Liver (tissue), 9 donors: ENCODE data around the gene TRIM42. TPM values are rescaled to one million over a fixed set of nuclear protein-coding genes. Genes with fewer than 3 reads are reported as not detected.

Experiments used
- DNase-seq: peaks from one replicate; pipeline ENCODE4 v3.0.0-alpha.2; 2017; ENCODE audit warnings: low spot score
- H3K27ac ChIP-seq, 2 donors: one replicate each; pipeline ENCODE4 v1.7.0; 2013; ENCODE audit warnings: inconsistent platforms in 2 of 2, low read length in 2 of 2, control low read depth in 1 of 2, low read depth in 1 of 2, mild to moderate bottlenecking in 1 of 2
- H3K27me3 ChIP-seq, 4 donors: one replicate each; pipeline versions ENCODE4 v1.6.1 to v1.7.0; 2013; ENCODE audit warnings: low read length in 3 of 4, inconsistent platforms in 1 of 4, mild to moderate bottlenecking in 1 of 4, moderate library complexity in 1 of 4; ENCODE audit not compliant: control insufficient read depth in 4 of 4, insufficient read depth in 4 of 4
- H3K36me3 ChIP-seq, 4 donors: one replicate each; pipeline versions ENCODE4 v1.6.1 to v1.7.0; 2013; ENCODE audit warnings: low read length in 3 of 4, mild to moderate bottlenecking in 3 of 4, low read depth in 1 of 4, moderate library complexity in 1 of 4; ENCODE audit not compliant: control insufficient read depth in 4 of 4, insufficient read depth in 3 of 4
- H3K4me1 ChIP-seq, 4 donors: one replicate each; pipeline versions ENCODE4 v1.6.1 to v1.7.0; 2013; ENCODE audit warnings: low read length in 3 of 4, mild to moderate bottlenecking in 3 of 4, moderate library complexity in 1 of 4; ENCODE audit not compliant: control insufficient read depth in 4 of 4, insufficient read depth in 4 of 4
- H3K4me3 ChIP-seq, 3 donors: one replicate each; pipeline versions ENCODE4 v1.6.1 to v1.7.0; 2013; ENCODE audit warnings: low read length in 3 of 3, control low read depth in 1 of 3, low read depth in 1 of 3, mild to moderate bottlenecking in 1 of 3
- H3K9ac ChIP-seq, 2 donors: one replicate each; pipeline ENCODE4 v1.7.0; 2013; ENCODE audit warnings: low read length in 2 of 2, mild to moderate bottlenecking in 2 of 2, moderate library complexity in 2 of 2, control low read depth in 1 of 2, low read depth in 1 of 2
- H3K9me3 ChIP-seq, 4 donors: one replicate each; pipeline versions ENCODE4 v1.6.1 to v1.7.0; 2013; ENCODE audit warnings: low read length in 3 of 4; ENCODE audit not compliant: control insufficient read depth in 4 of 4
- EGR1 ChIP-seq, 2 donors: IDR thresholded peaks; 2 replicates each; pipeline ENCODE4 v1.6.1; 2016 to 2018; ENCODE audit warnings: antibody characterized with exemption in 2 of 2, low read depth in 2 of 2
- FOXA1 ChIP-seq: IDR thresholded peaks from 2 replicates; pipeline ENCODE4 v1.6.1; 2016; ENCODE audit warnings: antibody characterized with exemption
- HNF4A ChIP-seq, 2 donors: conservative IDR thresholded peaks; 2 replicates each; pipeline ENCODE4 v1.6.1; 2016; ENCODE audit warnings: antibody characterized with exemption in 2 of 2, mild to moderate bottlenecking in 2 of 2
- HNF4G ChIP-seq: IDR thresholded peaks from 2 replicates; pipeline ENCODE4 v1.6.1; 2016; ENCODE audit warnings: antibody characterized with exemption
- NR2F2 ChIP-seq: IDR thresholded peaks from 2 replicates; pipeline ENCODE4 v1.6.1; 2016; ENCODE audit warnings: antibody characterized with exemption
- RAD21 ChIP-seq, 2 donors: IDR thresholded peaks; 2 replicates each; pipeline ENCODE4 v1.6.1; 2016; ENCODE audit warnings: antibody characterized with exemption in 2 of 2, mild to moderate bottlenecking in 2 of 2
- REST ChIP-seq: IDR thresholded peaks from 2 replicates; pipeline ENCODE4 v1.6.1; 2016; ENCODE audit warnings: antibody characterized with exemption, mild to moderate bottlenecking
- RXRA ChIP-seq, 2 donors: IDR thresholded peaks; 2 replicates each; pipeline ENCODE4 v1.6.1; 2017 to 2018; ENCODE audit warnings: antibody characterized with exemption in 2 of 2, mild to moderate bottlenecking in 1 of 2
- SP1 ChIP-seq: IDR thresholded peaks from 2 replicates; pipeline ENCODE4 v1.6.1; 2018; ENCODE audit warnings: antibody characterized with exemption, mild to moderate bottlenecking
- TAF1 ChIP-seq: conservative IDR thresholded peaks from 2 replicates; pipeline ENCODE4 v1.6.1; 2016; ENCODE audit warnings: antibody characterized with exemption, mild to moderate bottlenecking
- YY1 ChIP-seq: IDR thresholded peaks from 2 replicates; pipeline ENCODE4 v1.6.1; 2016; ENCODE audit warnings: antibody characterized with exemption, mild to moderate bottlenecking
- WGBS: extraction: QIAGEN DNeasy Blood & Tissue Kit; methylation state at CpG from one replicate; pipeline ENCODE4 v1.1.7; 2013; 5-methylcytosine and 5-hydroxymethylcytosine counted together
- polyA plus RNA-seq, 2 donors: library from polyadenylated mRNA; stranded (reverse) in 1 of 2; unstranded in 1 of 2; fragments of 200-250 nt in 1 of 2; fragments of >200 nt in 1 of 2; fragmentation: Nextera tagmentation in 1 of 2; extraction: Ambion mirVana in 1 of 2; gene quantifications; one replicate each; pipeline versions ENCODE4 v1.2.1 to v1.2.3, GENCODE V29; 2013 to 2015
- total RNA-seq, 2 donors: library from RNA; depleted of rRNA; stranded (reverse); fragments of >200 nt; gene quantifications; one replicate each; pipeline ENCODE4 v1.2.3, GENCODE V29; 2014
- TF ChIP-seq, protein P1 (sequence below): IDR thresholded peaks from 2 replicates; pipeline ENCODE4 v1.6.1; 2016; ENCODE audit warnings: antibody characterized with exemption
- TF ChIP-seq, protein P2 (sequence below): IDR thresholded peaks from 2 replicates; pipeline ENCODE4 v1.6.1; 2016; ENCODE audit warnings: antibody characterized with exemption
- TF ChIP-seq, protein P3 (sequence below): fragments of 150-350 bp; IDR thresholded peaks from 2 replicates; pipeline ENCODE4 v1.5.1; 2017; ENCODE audit warnings: improper control_type of control experiment, low read depth, low read length; ENCODE audit not compliant: missing input control
- donor health status: healthy.
- donor health status: healthy.
- donor health status: healthy.
- donor health status: healthy.
- donor health status: healthy.

TRIM42 gene
- total and polyA plus RNA-seq, 4 donors = not detected

GRCh38 chr3:140712301-140712700 is 34.4 kb downstream of the TRIM42 start:
- no peak overlapping the region for H3K4me3 ChIP-seq
- H3K36me3 ChIP-seq = no peaks in the 10 kb centered on the region
- TF ChIP-seq NR2F2 = no peak
- TF ChIP-seq, protein P1, sequence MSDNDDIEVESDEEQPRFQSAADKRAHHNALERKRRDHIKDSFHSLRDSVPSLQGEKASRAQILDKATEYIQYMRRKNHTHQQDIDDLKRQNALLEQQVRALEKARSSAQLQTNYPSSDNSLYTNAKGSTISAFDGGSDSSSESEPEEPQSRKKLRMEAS = no peak
- H3K9me3 ChIP-seq = no peaks in the 10 kb centered on the region
- no peak for DNase-seq
- no peak overlapping the region for H3K9ac ChIP-seq
- H3K27ac ChIP-seq = no peak overlapping the region
- H3K27me3 ChIP-seq = no peaks in the 10 kb centered on the region
- WGBS = 87% methylated on average over 3 of the region's 3 CpGs
- H3K4me1 ChIP-seq = peaks cover 0 to 11% (median 7%) of the 10 kb centered on the region in 4 donors

GRCh38 chr3:140715035-140715434 is 37.2 kb downstream of the TRIM42 start:
- no peak for DNase-seq
- TF ChIP-seq HNF4A (conservative IDR thresholded peaks at IDR 0.05) (no peak), SP1 (no peak), FOXA1 (no peak), RAD21 (IDR thresholded peaks at IDR 0.05) (no peak), HNF4G (no peak), REST (no peak), EGR1 (IDR thresholded peaks at IDR 0.05; ENCODE audit: low read depth in 2 of 2) (no peak), RXRA (IDR thresholded peaks at IDR 0.05) (no peak), YY1 (no peak), TAF1 (no peak)
- TF ChIP-seq, protein P2, sequence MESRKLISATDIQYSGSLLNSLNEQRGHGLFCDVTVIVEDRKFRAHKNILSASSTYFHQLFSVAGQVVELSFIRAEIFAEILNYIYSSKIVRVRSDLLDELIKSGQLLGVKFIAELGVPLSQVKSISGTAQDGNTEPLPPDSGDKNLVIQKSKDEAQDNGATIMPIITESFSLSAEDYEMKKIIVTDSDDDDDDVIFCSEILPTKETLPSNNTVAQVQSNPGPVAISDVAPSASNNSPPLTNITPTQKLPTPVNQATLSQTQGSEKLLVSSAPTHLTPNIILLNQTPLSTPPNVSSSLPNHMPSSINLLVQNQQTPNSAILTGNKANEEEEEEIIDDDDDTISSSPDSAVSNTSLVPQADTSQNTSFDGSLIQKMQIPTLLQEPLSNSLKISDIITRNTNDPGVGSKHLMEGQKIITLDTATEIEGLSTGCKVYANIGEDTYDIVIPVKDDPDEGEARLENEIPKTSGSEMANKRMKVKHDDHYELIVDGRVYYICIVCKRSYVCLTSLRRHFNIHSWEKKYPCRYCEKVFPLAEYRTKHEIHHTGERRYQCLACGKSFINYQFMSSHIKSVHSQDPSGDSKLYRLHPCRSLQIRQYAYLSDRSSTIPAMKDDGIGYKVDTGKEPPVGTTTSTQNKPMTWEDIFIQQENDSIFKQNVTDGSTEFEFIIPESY = no peak
- TF ChIP-seq, protein P3, sequence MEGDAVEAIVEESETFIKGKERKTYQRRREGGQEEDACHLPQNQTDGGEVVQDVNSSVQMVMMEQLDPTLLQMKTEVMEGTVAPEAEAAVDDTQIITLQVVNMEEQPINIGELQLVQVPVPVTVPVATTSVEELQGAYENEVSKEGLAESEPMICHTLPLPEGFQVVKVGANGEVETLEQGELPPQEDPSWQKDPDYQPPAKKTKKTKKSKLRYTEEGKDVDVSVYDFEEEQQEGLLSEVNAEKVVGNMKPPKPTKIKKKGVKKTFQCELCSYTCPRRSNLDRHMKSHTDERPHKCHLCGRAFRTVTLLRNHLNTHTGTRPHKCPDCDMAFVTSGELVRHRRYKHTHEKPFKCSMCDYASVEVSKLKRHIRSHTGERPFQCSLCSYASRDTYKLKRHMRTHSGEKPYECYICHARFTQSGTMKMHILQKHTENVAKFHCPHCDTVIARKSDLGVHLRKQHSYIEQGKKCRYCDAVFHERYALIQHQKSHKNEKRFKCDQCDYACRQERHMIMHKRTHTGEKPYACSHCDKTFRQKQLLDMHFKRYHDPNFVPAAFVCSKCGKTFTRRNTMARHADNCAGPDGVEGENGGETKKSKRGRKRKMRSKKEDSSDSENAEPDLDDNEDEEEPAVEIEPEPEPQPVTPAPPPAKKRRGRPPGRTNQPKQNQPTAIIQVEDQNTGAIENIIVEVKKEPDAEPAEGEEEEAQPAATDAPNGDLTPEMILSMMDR = no peak
- H3K4me3 ChIP-seq = no peak overlapping the region
- H3K4me1 ChIP-seq = no peaks in the 10 kb centered on the region
- H3K9me3 ChIP-seq = no peaks in the 10 kb centered on the region
- H3K36me3 ChIP-seq = no peaks in the 10 kb centered on the region
- H3K9ac ChIP-seq = no peak overlapping the region
- no peaks in the 10 kb centered on the region for H3K27me3 ChIP-seq
- no peak overlapping the region for H3K27ac ChIP-seq
- 81% methylated on average over 10 of the region's 10 CpGs for WGBS
